Measurements from ENCODE around the gene TRMT10C. TPM values are rescaled to one million over a fixed set of nuclear protein-coding genes. Genes with fewer than 3 reads are reported as not detected.
"Not testable (repeated sequence)": the region's sequence is repeated elsewhere in the genome, so short reads cannot be mapped to it uniquely, and the experiment has no call there.

The TRMT10C gene
- total and polyA plus RNA-seq, 2 experiments from 2014 or later: 37.9 to 42.0 TPM

GRCh38 chr3:101611023-101611422, 49.4 kb downstream of the TRMT10C start:
- H3K4me2 ChIP-seq: no peak overlapping the region

DNA sequence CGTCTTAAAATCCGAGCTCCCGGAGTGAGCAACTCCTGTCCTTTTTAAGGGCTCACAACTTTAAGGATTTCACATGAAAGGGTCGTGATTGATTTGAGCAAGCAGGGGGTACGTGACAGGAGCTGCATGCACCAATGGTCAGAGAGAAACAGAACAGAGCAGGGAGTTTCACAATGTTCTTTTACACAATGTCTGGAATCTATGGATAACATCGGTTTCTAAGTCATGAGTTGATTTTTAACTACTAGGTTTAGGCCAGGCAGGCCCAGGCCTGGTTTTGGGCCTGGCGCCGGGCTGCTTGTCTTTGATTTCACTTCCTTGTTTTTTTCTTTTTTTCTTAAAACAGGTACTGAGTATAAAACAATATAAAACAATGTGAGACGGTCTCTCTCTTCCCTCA, 51.3 kb downstream of the TRMT10C start:
- H4K20me1 ChIP-seq (ENCODE audit: insufficient read depth, poor library complexity, severe bottlenecking); H3K36me3 ChIP-seq (replicated peaks; ENCODE audit: insufficient read depth, low read depth); H3K4me3 ChIP-seq; H3K27me3 ChIP-seq; H3K4me2 ChIP-seq; H3K9me3 ChIP-seq (ENCODE audit: low read depth); H3K9me2 ChIP-seq (replicated peaks; ENCODE audit: insufficient read depth); H3K27ac ChIP-seq; DNase-seq (ENCODE audit: low spot score); H3K4me1 ChIP-seq (ENCODE audit: insufficient read depth); H3K79me2 ChIP-seq; H2AFZ ChIP-seq: not testable (repeated sequence)
- WGBS (ENCODE audit: low lambda C conversion rate, missing lambda C conversion rate): 83% methylated on average over 9 of the region's 9 CpGs

More at GRCh38 chr3:101611023-101611422, 49.4 kb downstream of the TRMT10C start:
- 85% methylated on average over 2 of the region's 2 CpGs for WGBS (ENCODE audit: low lambda C conversion rate, missing lambda C conversion rate)
- Histone ChIP-seq H3K4me1 (ENCODE audit: insufficient read depth) (no peaks in the 10 kb centered on the region), H2AFZ (no peak overlapping the region), H3K79me2 (no peaks in the 10 kb centered on the region), H3K4me3 (no peak overlapping the region), H3K36me3 (replicated peaks; ENCODE audit: insufficient read depth, low read depth) (no peaks in the 10 kb centered on the region), H3K9me2 (replicated peaks; ENCODE audit: insufficient read depth) (no peaks in the 10 kb centered on the region), H3K9me3 (ENCODE audit: low read depth) (no peaks in the 10 kb centered on the region), H4K20me1 (ENCODE audit: insufficient read depth, poor library complexity, severe bottlenecking) (no peaks in the 10 kb centered on the region), H3K27me3 (no peaks in the 10 kb centered on the region), H3K27ac (no peak overlapping the region)
- TF ChIP-seq EZH2 (IDR thresholded peaks at IDR 0.05; ENCODE audit: borderline replicate concordance): no peak
- no peak for TF ChIP-seq EZH2phosphoT487 (IDR thresholded peaks at IDR 0.05; ENCODE audit: low read depth, severe bottlenecking, unreplicated experiment)
- TF ChIP-seq, protein P1, sequence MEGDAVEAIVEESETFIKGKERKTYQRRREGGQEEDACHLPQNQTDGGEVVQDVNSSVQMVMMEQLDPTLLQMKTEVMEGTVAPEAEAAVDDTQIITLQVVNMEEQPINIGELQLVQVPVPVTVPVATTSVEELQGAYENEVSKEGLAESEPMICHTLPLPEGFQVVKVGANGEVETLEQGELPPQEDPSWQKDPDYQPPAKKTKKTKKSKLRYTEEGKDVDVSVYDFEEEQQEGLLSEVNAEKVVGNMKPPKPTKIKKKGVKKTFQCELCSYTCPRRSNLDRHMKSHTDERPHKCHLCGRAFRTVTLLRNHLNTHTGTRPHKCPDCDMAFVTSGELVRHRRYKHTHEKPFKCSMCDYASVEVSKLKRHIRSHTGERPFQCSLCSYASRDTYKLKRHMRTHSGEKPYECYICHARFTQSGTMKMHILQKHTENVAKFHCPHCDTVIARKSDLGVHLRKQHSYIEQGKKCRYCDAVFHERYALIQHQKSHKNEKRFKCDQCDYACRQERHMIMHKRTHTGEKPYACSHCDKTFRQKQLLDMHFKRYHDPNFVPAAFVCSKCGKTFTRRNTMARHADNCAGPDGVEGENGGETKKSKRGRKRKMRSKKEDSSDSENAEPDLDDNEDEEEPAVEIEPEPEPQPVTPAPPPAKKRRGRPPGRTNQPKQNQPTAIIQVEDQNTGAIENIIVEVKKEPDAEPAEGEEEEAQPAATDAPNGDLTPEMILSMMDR (IDR thresholded peaks at IDR 0.05; ENCODE audit: poor library complexity): no peak
- DNase-seq (ENCODE audit: low spot score): no peak

- Histone ChIP-seq H3K9me3 (ENCODE audit: low read depth) (no peaks in the 10 kb centered on the region), H4K20me1 (ENCODE audit: insufficient read depth, poor library complexity, severe bottlenecking) (no peaks in the 10 kb centered on the region), H3K27me3 (no peaks in the 10 kb centered on the region), H3K27ac (no peak overlapping the region), H3K9me2 (replicated peaks; ENCODE audit: insufficient read depth) (no peaks in the 10 kb centered on the region), H3K4me1 (ENCODE audit: insufficient read depth) (no peaks in the 10 kb centered on the region), H3K36me3 (replicated peaks; ENCODE audit: insufficient read depth, low read depth) (no peaks in the 10 kb centered on the region), H3K4me2 (no peak overlapping the region), H2AFZ (no peak overlapping the region), H3K79me2 (no peaks in the 10 kb centered on the region), H3K4me3 (no peak overlapping the region)
- TF ChIP-seq EZH2phosphoT487 (IDR thresholded peaks at IDR 0.05; ENCODE audit: low read depth, severe bottlenecking, unreplicated experiment): no peak
- WGBS (ENCODE audit: low lambda C conversion rate, missing lambda C conversion rate): 90% methylated on average over 6 of the region's 6 CpGs
- no peak for DNase-seq (ENCODE audit: low spot score)
These were observed 53.9 kb downstream of the TRMT10C start for GRCh38 chr3:101615525-101615924.

Small RNA genes within 50 kb of the gene (small RNA-seq; reads per million reads assigned to genes)
- not detected for gene RNU6-1256P

Other genes starting within 250 kb of the TRMT10C start
- 0.72 and 0.77 TPM in 2 replicates for gene IMPG2, start 241.3 kb upstream of the TRMT10C start, total RNA-seq
- gene IMPG2, start 241.3 kb upstream of the TRMT10C start, polyA plus RNA-seq: 0.15 TPM in 1 of 2 replicates, not detected in the other
- gene SENP7, start 48.7 kb upstream of the TRMT10C start, total RNA-seq: 32.4 and 40.9 TPM in 2 replicates
- gene SENP7, start 48.7 kb upstream of the TRMT10C start, polyA plus RNA-seq: 7.7 and 10.1 TPM in 2 replicates
- gene PCNP, start 12.3 kb downstream of the TRMT10C start, total RNA-seq: 133 and 136 TPM in 2 replicates
- 80.8 and 86.4 TPM in 2 replicates for gene PCNP, start 12.3 kb downstream of the TRMT10C start, polyA plus RNA-seq
- gene ZBTB11, start 115.3 kb downstream of the TRMT10C start, total RNA-seq: 19.0 and 20.1 TPM in 2 replicates
- gene ZBTB11, start 115.3 kb downstream of the TRMT10C start, polyA plus RNA-seq: 4.9 and 5.1 TPM in 2 replicates
- 1,543 and 1,615 TPM in 2 replicates for gene RPL24, start 124.8 kb downstream of the TRMT10C start, total RNA-seq
- gene RPL24, start 124.8 kb downstream of the TRMT10C start, polyA plus RNA-seq: 346 and 401 TPM in 2 replicates
- gene CEP97, start 162.7 kb downstream of the TRMT10C start, total RNA-seq: 9.0 and 12.1 TPM in 2 replicates
- gene CEP97, start 162.7 kb downstream of the TRMT10C start, polyA plus RNA-seq: 2.4 and 4.1 TPM in 2 replicates
- gene NXPE3, start 217.3 kb downstream of the TRMT10C start, total RNA-seq: 5.1 and 5.9 TPM in 2 replicates
- 5.8 and 5.9 TPM in 2 replicates for gene NXPE3, start 217.3 kb downstream of the TRMT10C start, polyA plus RNA-seq

Measured in hepatocyte (in vitro differentiated cells).